H1 (cell line): Measurements from ENCODE around the gene CRCP. TPM values are rescaled to one million over a fixed set of nuclear protein-coding genes. Genes with fewer than 3 reads are reported as not detected.

Experiments
- polyA plus RNA-seq, 7 experiments: library from polyadenylated mRNA; depleted of rRNA in 3 of 7; stranded (reverse) in 5 of 7; unstranded in 2 of 7; fragments of >200 nt in 5 of 7; fragments of 200-250 nt in 2 of 7; gene quantifications; 1 replicate in 5 of 7; 2 replicates in 1 of 7; 4 replicates in 1 of 7; pipeline versions ENCODE4 v1.2.1 to v1.2.3, GENCODE V29; 2011 to 2013; ENCODE audit warnings: missing spikeins in 2 of 7, mixed read lengths in 2 of 7
- total RNA-seq: library from RNA; stranded (reverse); fragmentation: NEBNext Ultra II Directional; extraction: Animal tissue kit (Norgen Biotek cat#: 25700); gene quantifications from 2 replicates; pipeline ENCODE4 v1.2.1, GENCODE V29; 2021
- TF ChIP-seq, protein P1 (sequence below): fragments of 300-600 bp; sonication (generic); IDR thresholded peaks from 2 replicates; pipeline ENCODE4 v1.7.1; 2012; ENCODE audit warnings: low read length, moderate library complexity, mild to moderate bottlenecking, inconsistent platforms; ENCODE audit not compliant: insufficient replicate concordance

Gene CRCP
- total and polyA plus RNA-seq, 2 of the 8 experiments (the other 6 are each of a cell fraction or from before 2014, with no cell fraction given): 15.0 to 29.3 TPM

DNA sequence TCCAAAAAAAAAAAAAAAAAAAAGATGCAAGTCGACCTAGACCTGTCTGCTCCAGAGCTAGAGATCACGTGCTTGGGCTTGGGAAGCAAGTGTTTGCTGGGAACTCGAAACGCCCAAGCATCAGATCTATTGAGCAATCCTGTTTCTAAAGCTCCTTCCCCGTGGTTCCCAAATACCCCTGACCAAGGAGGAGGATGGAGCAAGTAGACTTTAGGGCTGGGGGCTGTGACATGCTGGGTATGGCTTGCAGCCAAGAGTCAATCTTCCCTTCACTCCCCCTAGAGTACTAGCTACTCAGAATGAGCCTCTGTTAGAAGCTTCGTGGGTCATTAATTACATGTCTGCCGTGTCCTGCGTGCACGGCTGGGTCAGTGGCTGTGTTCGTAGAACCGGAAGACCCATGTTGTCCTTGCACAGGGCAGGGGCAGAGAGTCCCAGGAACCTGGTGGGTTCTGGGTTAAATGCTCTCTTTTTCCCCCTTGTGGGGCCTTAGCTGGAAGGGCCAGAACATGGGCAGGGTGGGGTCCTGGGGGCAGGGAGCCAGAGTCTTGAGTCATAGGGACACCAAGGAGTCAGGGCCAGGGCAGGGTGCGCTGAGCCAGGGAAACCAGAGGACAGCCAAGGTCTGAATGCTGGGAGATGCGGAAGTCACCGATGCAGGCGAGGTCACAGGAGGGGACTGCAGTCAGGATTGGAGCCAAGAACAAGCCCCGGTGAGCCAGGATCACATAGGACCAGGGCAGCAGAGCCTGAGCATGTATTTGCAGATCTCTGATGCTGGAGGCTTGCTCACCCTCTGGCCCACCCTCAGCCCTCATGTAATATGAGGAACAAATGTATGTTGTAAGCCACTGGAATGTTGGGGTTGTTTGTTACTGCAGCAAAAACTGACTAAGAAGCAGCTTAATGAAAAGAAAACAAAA lies 55.9 kb downstream of the CRCP start (continued):
- TF ChIP-seq, protein P1, sequence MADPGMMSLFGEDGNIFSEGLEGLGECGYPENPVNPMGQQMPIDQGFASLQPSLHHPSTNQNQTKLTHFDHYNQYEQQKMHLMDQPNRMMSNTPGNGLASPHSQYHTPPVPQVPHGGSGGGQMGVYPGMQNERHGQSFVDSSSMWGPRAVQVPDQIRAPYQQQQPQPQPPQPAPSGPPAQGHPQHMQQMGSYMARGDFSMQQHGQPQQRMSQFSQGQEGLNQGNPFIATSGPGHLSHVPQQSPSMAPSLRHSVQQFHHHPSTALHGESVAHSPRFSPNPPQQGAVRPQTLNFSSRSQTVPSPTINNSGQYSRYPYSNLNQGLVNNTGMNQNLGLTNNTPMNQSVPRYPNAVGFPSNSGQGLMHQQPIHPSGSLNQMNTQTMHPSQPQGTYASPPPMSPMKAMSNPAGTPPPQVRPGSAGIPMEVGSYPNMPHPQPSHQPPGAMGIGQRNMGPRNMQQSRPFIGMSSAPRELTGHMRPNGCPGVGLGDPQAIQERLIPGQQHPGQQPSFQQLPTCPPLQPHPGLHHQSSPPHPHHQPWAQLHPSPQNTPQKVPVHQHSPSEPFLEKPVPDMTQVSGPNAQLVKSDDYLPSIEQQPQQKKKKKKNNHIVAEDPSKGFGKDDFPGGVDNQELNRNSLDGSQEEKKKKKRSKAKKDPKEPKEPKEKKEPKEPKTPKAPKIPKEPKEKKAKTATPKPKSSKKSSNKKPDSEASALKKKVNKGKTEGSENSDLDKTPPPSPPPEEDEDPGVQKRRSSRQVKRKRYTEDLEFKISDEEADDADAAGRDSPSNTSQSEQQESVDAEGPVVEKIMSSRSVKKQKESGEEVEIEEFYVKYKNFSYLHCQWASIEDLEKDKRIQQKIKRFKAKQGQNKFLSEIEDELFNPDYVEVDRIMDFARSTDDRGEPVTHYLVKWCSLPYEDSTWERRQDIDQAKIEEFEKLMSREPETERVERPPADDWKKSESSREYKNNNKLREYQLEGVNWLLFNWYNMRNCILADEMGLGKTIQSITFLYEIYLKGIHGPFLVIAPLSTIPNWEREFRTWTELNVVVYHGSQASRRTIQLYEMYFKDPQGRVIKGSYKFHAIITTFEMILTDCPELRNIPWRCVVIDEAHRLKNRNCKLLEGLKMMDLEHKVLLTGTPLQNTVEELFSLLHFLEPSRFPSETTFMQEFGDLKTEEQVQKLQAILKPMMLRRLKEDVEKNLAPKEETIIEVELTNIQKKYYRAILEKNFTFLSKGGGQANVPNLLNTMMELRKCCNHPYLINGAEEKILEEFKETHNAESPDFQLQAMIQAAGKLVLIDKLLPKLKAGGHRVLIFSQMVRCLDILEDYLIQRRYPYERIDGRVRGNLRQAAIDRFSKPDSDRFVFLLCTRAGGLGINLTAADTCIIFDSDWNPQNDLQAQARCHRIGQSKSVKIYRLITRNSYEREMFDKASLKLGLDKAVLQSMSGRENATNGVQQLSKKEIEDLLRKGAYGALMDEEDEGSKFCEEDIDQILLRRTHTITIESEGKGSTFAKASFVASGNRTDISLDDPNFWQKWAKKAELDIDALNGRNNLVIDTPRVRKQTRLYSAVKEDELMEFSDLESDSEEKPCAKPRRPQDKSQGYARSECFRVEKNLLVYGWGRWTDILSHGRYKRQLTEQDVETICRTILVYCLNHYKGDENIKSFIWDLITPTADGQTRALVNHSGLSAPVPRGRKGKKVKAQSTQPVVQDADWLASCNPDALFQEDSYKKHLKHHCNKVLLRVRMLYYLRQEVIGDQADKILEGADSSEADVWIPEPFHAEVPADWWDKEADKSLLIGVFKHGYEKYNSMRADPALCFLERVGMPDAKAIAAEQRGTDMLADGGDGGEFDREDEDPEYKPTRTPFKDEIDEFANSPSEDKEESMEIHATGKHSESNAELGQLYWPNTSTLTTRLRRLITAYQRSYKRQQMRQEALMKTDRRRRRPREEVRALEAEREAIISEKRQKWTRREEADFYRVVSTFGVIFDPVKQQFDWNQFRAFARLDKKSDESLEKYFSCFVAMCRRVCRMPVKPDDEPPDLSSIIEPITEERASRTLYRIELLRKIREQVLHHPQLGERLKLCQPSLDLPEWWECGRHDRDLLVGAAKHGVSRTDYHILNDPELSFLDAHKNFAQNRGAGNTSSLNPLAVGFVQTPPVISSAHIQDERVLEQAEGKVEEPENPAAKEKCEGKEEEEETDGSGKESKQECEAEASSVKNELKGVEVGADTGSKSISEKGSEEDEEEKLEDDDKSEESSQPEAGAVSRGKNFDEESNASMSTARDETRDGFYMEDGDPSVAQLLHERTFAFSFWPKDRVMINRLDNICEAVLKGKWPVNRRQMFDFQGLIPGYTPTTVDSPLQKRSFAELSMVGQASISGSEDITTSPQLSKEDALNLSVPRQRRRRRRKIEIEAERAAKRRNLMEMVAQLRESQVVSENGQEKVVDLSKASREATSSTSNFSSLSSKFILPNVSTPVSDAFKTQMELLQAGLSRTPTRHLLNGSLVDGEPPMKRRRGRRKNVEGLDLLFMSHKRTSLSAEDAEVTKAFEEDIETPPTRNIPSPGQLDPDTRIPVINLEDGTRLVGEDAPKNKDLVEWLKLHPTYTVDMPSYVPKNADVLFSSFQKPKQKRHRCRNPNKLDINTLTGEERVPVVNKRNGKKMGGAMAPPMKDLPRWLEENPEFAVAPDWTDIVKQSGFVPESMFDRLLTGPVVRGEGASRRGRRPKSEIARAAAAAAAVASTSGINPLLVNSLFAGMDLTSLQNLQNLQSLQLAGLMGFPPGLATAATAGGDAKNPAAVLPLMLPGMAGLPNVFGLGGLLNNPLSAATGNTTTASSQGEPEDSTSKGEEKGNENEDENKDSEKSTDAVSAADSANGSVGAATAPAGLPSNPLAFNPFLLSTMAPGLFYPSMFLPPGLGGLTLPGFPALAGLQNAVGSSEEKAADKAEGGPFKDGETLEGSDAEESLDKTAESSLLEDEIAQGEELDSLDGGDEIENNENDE: no peak
